HuH-7.5 (cell line): ENCODE measurements around the gene RCN2.

Experiments
- DNase-seq: peaks from one replicate; pipeline ENCODE4 v3.0.0; 2011; ENCODE audit warnings: low spot score

RCN2 gene

DNA sequence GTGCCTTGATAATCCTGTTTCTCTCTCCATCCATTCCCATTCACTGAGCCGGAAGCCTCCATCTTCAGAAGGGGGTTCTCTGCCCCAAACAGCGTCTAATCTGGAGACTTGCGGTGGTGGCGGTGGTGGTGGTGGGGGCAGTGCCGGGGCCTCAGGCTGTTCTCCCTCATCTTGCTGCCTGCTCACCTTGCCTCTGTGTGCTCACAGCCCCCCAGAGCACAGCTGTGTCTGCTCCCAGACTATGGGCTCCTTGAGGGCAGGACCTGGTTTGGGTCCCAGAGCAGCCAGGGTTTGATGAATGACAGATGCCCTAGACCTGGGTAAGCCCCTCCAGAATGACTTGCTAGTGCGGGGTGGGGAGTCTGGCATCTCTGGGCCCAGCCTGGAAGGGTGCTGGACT lies 62.9 kb downstream of the RCN2 start:
- DNase-seq: no peak

DNA sequence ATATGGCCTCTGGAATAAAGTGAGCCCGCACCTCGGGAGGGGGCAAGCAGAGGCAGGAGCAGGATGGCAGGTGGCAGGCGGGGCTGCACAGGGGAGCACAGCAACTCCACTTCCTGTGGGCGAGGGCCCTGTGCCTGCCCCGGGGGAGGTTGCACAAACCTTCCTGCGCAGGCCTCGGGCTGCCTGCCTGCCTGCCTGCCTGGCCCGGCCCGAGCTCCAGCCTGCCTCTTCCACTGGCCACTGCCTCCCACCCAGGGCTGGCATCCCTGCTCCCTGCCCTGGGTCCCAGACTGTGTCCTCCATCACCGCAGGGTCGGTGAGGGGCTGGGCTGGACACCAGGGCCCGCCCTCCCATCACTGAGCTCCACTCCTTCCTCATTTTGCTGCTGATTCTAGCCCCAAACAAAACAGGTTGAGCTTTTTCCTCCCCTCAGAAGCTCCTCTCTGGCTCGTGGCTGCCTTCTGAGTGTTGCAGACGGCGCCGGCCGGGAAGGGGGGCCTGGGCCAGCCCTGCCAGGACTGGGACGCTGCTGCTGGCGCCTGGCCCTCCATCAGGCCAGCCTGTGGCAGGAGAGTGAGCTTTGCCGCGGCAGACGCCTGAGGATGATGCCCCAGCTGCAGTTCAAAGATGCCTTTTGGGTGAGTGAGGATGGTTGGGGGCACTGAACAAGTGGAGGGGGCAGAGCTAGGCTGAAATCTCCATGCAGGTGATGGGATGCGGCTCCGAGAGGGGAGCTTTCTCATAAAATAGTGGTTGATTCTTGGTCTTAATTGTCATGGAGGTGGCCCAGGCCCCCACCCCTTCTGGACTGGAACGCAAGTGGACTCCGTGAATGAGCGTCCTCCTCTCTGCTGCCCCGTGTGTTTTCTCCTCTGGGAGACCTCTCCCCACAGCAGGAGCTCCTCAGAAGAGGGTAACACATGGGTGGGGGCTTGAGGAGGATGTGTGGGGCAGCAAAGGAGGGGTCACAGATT lies 63.7 kb downstream of the RCN2 start, which contains the start of gene PSTPIP1:
Gene PSTPIP1, plus strand, starts transcription at position 156 of the 975 bp plus-strand sequence. Its CDS starts 448 bp downstream, at position 604.
- no peak for DNase-seq

DNA sequence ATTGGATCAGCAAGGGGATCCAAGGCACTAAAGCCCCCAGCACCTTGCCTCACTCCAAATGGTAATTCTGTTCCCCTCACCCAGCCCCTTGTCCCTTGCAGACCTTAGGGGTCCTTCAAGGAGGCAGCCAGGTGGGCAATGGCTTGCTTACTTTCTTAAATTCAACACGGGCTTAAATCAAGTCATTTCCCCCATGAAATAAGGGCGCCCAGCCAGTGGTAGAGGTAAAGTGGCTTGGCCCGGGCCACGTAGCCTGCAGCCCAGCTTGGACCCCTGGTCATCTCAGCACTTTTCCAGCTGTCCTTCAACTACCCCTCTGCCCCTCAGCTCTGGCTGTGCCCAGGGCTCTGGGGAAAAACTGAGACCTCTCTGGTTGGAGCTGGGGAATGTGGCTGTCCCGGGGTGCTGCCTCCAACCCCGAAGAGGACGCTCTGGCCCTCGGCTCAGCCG lies 64.6 kb downstream of the RCN2 start:
- DNase-seq: no peak

DNA sequence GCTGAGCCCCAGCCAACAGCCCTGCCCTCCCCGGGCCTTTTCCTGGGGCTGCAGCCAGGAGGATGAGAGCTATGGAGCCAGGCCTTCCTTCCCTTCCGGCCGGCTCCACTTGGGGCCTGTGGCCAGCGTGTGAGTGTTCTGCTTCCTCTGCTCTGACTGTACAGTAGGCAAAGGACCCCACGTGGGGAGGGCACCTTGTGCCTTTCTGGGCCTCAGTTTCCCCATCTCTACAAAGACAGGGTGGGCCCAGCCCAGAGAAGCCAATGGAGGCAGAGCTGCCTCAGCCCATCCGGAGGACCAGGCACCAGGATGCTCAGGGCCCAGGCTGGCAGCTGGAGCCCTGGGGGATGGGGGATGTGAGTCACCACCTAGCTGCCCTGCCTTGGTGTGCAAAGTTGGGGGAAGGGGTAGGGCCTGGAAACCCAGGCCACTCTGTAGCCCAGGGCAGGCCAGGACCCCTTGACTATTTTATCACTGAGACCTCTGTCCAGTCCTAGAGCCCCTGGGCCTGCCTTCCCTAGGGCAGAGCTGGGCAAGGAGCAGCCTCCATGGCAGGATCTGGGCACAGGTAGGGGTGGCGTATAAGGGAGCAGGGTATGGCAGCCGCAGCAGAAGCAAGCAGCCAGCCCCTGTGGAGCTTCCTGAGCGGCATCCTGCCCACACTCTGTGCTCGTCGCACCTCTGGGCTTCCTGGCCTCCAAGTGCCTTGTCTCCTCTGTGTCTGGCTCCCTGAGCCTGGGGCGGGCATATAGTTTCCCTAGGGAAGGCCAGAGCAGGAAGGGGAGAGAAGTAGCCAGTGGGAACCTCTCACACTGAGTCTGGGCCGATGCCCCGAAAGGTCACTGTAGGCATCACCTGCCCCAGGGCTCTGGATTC lies 65.2 kb downstream of the RCN2 start:
- no peak for DNase-seq

DNA sequence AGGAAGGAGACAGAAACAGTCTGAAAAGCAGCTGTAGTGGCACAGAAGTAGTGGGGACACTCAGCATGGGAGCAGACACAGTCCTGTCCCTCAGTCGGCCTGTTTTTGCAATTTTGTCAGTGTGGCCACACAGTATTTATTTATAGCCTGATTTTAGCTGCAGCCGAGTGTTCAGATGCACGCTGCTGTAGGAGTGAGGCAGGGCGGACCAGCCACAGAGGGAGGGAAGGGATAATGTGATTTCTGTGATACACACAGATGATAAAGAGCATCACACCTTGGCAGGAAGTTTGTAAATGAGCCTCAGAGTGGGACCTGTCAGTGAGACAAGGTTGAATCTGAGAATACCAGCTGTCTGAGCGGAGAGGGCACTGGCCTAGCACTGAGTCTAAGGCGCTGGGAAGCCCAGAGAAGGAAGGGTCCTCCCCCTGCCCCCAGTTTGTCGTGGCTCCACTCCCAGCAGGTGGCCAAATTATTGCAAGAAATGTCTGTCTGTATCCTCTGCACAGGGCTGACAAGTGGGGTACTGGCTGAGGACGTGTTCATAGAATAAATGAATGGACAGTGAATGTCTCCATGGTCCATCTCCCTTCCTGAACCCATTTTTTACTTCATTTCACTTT lies 67.2 kb downstream of the RCN2 start:
- no peak for DNase-seq

DNA sequence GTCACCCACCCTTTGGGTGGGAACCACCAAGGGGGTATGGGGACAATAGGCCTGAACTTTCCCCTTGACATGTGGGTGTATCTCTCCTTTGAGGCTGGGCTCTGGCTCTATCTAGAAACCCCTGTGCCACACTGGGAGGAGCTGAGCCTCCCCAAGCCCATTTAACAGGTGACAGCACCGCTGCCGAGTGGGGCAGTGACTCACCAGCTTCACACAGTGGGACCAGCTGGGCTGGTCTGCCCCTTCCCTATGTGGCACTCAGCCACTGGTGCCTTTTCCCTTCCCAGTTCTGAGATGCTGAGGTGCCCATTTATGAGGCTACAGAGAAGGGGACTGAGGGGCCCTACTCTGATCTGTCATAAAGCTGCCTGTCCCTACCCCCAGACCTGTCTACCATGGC lies 68.4 kb downstream of the RCN2 start:
- no peak for DNase-seq

DNA sequence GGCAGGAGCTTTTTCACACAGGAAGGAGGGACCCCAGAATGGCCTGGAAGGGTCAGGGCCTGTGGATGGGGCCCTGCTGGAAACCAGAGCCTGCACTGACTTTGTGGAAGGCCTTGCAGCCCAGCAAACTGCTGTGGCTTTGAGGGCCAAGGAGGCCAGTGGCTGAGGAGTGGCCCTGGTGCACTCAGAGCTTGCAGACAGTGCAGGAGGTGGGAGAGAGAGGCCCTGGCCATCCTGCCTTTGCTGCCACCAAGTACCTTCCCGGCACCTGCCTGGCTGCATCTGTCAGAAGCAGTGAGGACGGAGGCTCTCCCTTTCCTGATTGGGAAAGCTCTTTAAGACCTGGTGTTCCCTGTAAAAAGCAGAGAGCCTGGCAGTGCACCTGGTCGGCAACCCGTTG lies 69.8 kb downstream of the RCN2 start:
- no peak for DNase-seq

DNA sequence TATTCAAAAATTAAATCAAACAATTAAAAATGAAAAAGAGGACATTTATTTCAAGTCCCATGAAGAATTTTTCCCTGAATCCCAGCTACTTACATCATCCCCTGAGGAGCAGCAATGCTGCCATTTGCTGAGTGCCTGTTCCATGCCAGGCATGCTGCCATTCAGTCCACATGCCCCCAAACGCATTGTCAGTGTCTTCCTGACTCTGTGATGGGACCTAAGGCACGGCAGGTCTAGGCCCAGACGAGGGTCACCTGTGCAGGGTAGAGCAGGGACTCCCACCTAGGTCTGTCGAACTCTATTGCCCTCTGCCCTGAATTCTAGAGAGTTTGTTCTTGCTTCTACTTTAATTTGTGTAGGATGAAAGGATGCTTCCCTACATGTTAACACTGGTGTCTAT lies 70.4 kb downstream of the RCN2 start:
- no peak for DNase-seq

DNA sequence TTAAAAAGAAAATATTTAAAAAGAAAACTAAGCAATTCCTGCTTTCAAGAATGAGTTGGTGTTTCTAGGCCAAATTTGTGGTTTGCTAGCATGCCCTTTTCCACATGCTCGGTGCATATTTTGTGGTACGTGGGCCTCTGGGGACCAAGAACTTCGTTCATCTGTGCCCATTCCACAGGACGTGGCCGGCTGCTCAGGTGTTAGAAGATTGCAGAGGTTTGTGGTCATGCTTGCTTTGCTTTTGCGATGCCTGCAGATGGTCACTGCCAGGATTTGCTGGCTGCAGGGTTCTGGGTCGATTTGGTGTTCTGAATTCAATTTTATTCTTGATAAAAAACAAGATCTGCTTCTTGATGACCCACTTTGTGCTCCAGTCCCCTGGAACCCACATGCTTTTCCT lies 70.9 kb downstream of the RCN2 start:
- no peak for DNase-seq

DNA sequence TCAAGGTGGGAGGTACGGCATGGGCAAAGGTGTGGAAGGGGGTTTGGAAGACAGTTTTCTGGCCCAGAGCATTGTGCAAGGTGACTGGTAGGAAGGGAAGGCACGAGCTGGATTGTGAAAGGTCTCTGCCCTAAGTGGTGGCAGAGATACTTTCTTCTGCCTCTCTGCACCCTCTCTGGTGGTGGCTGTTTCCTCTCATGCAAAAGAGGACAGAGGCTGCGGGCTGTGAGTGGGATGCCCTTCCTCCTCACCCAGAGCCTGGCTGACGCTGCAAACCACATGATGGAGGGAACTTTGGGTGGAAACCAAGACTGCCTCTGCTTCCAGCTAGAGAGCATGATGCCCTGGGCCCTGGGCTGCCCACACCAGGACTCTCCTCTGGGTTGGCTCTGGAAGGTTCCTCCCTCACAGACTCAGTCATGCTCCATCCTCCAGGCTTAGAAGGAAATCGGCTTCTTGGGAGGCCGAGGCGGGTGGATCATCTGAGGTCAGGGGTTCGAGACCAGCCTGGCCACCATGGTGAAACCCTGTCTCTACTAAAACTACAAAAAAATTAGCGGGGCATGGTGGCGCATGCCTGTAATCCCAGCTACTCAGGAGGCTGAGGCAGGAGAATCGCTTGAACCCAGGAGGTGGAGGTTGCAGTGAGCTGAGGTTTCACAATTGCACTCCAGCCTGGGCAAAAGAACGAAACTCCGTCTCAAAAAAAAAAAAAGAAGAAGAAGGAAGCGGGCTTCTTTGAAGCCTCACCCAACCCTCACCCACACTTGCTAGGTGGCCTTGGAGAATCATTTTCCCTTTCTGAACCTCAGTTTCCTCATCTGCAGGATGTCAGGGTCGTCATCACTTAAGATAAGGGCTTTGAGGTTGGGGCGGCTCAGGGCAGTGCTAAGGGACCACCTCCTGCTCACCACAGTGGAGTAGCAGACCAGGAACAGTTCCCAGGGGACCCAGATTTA lies 71.7 kb downstream of the RCN2 start:
- DNase-seq: no peak
